ENCODE results near the gene NCOA7. TPM values are rescaled to one million over a fixed set of nuclear protein-coding genes. Genes with fewer than 3 reads are reported as not detected.

The NCOA7 gene
- total and polyA plus RNA-seq, 8 donors = 7.4 to 66.7 (median 14.1) TPM

DNA sequence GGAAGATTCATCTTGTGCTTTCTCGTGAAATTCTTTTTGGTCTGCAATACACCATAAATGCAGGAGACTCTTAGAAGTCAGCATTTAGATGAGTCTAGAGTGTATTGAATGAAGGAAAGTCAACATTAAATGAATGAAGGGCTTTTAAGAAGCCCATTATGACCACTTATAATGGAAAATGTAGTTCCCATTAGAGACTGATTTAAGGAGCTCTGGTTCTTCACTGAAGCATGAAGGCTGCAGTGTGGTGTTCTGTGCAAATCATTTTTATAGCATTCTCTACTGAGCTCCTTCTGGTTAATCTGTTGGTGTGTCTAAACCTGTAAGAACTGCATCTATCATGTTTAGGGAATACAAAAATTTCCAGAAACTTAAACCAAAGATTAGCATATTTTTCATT lies 19.7 kb downstream of the NCOA7 start:
- intact Hi-C loops (cut with DNase I) = no loop called here
- TF ChIP-seq, protein P1, sequence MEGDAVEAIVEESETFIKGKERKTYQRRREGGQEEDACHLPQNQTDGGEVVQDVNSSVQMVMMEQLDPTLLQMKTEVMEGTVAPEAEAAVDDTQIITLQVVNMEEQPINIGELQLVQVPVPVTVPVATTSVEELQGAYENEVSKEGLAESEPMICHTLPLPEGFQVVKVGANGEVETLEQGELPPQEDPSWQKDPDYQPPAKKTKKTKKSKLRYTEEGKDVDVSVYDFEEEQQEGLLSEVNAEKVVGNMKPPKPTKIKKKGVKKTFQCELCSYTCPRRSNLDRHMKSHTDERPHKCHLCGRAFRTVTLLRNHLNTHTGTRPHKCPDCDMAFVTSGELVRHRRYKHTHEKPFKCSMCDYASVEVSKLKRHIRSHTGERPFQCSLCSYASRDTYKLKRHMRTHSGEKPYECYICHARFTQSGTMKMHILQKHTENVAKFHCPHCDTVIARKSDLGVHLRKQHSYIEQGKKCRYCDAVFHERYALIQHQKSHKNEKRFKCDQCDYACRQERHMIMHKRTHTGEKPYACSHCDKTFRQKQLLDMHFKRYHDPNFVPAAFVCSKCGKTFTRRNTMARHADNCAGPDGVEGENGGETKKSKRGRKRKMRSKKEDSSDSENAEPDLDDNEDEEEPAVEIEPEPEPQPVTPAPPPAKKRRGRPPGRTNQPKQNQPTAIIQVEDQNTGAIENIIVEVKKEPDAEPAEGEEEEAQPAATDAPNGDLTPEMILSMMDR (IDR thresholded peaks at IDR 0.05) = no peak
- no peak overlapping the region for H3K4me3 ChIP-seq
- no peaks in the 10 kb centered on the region for H3K36me3 ChIP-seq
- WGBS, 2 donors = 68 to 86% methylated on average over 1 of the region's 1 CpG
- H3K27me3 ChIP-seq = no peaks in the 10 kb centered on the region
- no peak overlapping the region for H3K27ac ChIP-seq
- FAIRE-seq = no peak
- peak in 2 of 4 donors; percentile 43 to 48 for ATAC-seq
- H3K4me1 ChIP-seq = peaks cover 2 to 18% (median 6%) of the 10 kb centered on the region in 3 donors
- no peaks in the 10 kb centered on the region for H3K9me3 ChIP-seq
- DNase-seq = no peak

DNA sequence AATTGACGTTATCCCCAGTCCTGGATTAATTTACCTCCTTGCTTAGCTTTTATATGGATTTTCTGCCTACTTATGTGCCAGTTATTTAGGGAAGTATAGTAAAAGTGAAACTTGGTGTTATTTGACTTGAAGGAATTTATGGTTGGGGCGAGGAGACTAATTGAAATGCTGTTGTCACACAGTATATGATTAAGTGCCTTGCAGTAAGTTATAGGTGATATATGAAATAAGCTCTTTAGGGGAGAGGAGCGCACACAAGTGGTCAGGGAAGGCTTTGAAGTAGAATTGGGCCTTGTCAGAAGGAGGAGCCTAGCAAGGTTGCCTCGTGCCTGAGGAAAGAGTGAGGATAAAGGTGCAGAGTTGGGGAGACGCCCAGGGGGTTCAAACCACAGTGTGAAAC lies 20.5 kb downstream of the NCOA7 start:
- peaks cover 10 to 26% (median 15%) of the 10 kb centered on the region in 3 donors for H3K4me1 ChIP-seq
- ATAC-seq = no peak

DNA sequence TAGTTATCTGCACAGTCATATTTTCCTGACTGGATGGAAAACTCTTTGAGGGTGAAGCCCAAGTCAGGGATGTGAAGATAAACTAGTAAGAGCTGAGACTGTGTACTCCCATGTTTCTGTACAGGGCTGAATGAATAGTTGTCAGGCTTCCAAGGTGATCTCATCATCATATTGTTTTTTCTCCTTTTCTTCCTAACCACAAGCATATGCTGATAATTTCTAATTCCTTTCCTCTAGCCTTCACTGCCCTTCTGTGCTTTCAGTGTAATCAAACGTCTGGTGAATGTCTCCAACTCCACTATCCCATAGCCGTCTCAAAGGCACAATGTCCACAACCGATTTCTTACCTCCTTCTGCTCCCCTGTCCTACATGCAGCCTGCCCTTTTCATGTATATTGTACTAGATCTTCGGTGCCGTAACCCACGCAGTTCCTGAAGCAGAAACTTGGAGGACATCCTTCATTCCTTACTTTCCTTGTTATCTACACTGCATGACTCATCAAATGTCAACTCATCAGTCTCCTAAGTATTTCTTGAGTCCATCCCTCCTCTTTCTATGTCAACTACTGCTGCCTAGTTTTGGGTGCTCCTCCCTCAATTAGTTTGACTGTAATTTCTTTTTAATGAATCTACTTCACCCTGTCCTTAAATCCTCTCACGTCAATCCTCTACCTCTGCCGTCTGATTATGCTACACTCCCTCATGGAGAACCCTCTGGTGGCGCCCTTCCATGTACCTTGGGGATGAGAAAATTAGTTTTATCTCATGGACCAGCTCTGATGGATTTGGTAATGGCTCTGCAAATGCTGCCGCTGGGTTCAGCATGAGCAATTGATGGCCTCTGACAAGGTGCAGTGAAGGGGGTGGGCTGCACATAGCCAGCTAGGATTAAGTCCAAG lies 21.9 kb downstream of the NCOA7 start:
- Histone ChIP-seq H3K9me3 (no peaks in the 10 kb centered on the region), H3K4me1 (peaks cover 14 to 38% (median 28%) of the 10 kb centered on the region in 3 donors), H3K27ac (peak overlapping the region in 2 of 4 donors; percentile 38 to 61), H3K4me3 (no peak overlapping the region), H3K36me3 (no peaks in the 10 kb centered on the region), H3K27me3 (no peaks in the 10 kb centered on the region)
- 80 to 83% methylated on average over 10 of the region's 10 CpGs for WGBS, 2 donors
- intact Hi-C loops (cut with DNase I) = no loop called here
- no peak for FAIRE-seq
- TF ChIP-seq, protein P1 (IDR thresholded peaks at IDR 0.05) = no peak
- ATAC-seq = peak; percentile 47 to 72 (median 67)
- no peak for DNase-seq

More for the DNA sequence above, 20.5 kb downstream of the NCOA7 start:
- DNase-seq (no peak), FAIRE-seq (no peak)
- H3K36me3 ChIP-seq = no peaks in the 10 kb centered on the region
- TF ChIP-seq, protein P1 (IDR thresholded peaks at IDR 0.05) = no peak
- WGBS, 2 donors = 90 to 91% methylated on average over 5 of the region's 5 CpGs
- H3K4me3 ChIP-seq = no peak overlapping the region
- H3K27me3 ChIP-seq = no peaks in the 10 kb centered on the region
- intact Hi-C loops (cut with DNase I) = no loop called here
- no peaks in the 10 kb centered on the region for H3K9me3 ChIP-seq
- H3K27ac ChIP-seq = no peak overlapping the region

DNA sequence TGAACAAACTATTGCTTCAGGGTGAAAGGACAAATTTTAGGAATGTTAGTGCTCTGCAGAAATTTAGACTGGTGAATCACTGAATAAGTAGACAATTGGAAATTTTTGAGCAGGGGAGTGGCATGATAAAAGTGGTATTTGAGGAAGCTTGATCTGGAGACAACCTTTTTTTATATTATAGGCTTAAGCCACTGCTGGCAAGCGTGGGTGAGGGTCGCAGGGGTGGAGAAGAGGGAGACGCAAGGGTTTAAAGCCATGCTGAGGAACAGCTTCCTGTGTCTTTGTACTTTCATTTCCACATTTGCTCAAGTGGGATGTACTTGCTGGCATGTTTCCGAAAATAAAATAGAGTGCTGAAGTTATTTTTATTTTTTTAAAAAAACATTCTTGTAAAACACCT lies 23.7 kb downstream of the NCOA7 start:
- no peak for ATAC-seq
- no peak for FAIRE-seq
- Histone ChIP-seq H3K36me3 (no peaks in the 10 kb centered on the region), H3K27me3 (no peaks in the 10 kb centered on the region), H3K27ac (peak overlapping the region in 2 of 4 donors; percentile 70 to 74), H3K4me3 (no peak overlapping the region), H3K4me1 (peaks cover 25 to 56% (median 47%) of the 10 kb centered on the region in 3 donors), H3K9me3 (no peaks in the 10 kb centered on the region)
- DNase-seq = no peak
- intact Hi-C loops (cut with DNase I) = no loop called here
- WGBS, 2 donors = 78 to 86% methylated on average over 4 of the region's 4 CpGs
- TF ChIP-seq, protein P1 (IDR thresholded peaks at IDR 0.05) = no peak

Data from pancreas (tissue), 10 donors.